ENCODE measurements around the gene SUGCT.

The SUGCT gene

DNA sequence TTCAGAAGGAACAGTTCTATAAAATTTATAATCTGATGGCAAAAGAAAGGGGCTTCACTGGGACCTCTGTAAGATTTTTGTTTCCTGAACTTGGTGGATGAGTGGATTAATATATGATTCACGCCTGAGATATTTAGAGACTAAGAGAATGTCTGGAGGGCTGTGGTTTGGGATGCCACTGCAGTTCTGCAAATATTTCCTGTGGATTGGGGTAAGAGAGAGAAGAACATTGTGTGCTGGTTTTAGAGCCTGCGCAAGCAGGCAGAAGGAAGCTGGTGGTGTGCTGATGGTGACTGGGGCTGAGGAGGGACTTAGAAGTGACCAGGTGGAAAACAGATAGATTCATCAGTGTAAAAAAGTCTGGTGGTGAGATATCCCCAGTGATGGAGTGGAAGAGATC, 87.0 kb downstream of the SUGCT start:
- TF ChIP-seq, protein P1, sequence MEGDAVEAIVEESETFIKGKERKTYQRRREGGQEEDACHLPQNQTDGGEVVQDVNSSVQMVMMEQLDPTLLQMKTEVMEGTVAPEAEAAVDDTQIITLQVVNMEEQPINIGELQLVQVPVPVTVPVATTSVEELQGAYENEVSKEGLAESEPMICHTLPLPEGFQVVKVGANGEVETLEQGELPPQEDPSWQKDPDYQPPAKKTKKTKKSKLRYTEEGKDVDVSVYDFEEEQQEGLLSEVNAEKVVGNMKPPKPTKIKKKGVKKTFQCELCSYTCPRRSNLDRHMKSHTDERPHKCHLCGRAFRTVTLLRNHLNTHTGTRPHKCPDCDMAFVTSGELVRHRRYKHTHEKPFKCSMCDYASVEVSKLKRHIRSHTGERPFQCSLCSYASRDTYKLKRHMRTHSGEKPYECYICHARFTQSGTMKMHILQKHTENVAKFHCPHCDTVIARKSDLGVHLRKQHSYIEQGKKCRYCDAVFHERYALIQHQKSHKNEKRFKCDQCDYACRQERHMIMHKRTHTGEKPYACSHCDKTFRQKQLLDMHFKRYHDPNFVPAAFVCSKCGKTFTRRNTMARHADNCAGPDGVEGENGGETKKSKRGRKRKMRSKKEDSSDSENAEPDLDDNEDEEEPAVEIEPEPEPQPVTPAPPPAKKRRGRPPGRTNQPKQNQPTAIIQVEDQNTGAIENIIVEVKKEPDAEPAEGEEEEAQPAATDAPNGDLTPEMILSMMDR (IDR thresholded peaks at IDR 0.05; ENCODE audit: unreplicated experiment in 3 of 3), result no peak
- H3K4me1 Mint-ChIP-seq, result peaks cover 7% of the 10 kb centered on the region
- H3K9me3 Mint-ChIP-seq, result no peaks in the 10 kb centered on the region
- H3K27ac Mint-ChIP-seq, result peak overlapping the region in 1 of 3 experiments; percentile 12
- H3K27me3 Mint-ChIP-seq (ENCODE audit: low read depth), result no peaks in the 10 kb centered on the region
- peaks cover 13% of the 10 kb centered on the region for H3K36me3 Mint-ChIP-seq (ENCODE audit: low read depth)
- H3K4me3 Mint-ChIP-seq, result no peak overlapping the region

DNA sequence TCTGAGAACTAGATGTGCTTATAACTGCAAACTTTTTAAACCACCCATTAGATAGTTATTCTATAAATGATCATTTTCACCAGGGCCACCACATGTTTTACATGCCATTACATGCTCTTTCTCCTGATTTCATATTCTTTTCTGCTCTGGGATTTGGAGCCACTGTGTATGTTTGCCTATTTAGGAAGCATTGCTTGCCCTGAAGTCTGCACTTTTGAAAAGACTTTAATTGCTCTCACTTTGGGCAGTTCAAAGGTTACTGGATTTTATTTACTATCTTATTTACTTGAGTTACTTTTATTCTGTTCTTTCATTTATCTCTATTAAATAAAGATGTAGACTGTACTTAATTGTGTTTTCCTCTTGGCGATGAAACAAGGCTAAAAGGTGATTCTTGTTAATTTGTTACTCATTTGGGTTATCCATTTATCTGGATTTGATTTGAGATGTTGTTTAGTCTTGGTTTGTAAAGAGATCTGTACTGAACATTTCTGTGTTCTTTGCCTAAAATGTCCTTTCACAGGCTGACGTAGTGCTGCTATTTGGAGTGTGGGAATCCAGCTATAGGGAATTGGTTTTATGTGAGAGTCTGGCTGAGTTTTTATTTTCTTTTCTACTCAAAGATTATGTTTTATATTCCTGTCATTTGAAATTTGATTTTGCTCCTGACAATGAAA, 88.8 kb downstream of the SUGCT start:
- Mint-ChIP-seq H3K27me3 (ENCODE audit: low read depth) (no peaks in the 10 kb centered on the region), H3K4me1 (peaks cover 7% of the 10 kb centered on the region), H3K27ac (peak overlapping the region; percentile 81 to 94 (median 87)), H3K4me3 (peak overlapping the region in 1 of 3 experiments; percentile 46), H3K9me3 (no peaks in the 10 kb centered on the region), H3K36me3 (ENCODE audit: low read depth) (peaks cover 7% of the 10 kb centered on the region)
- TF ChIP-seq, protein P1 (IDR thresholded peaks at IDR 0.05; ENCODE audit: unreplicated experiment in 3 of 3), result no peak

GRCh38 chr7:40230101-40230500, 95.3 kb downstream of the SUGCT start:
- no peak overlapping the region for H3K4me3 Mint-ChIP-seq
- no peaks in the 10 kb centered on the region for H3K36me3 Mint-ChIP-seq (ENCODE audit: low read depth)
- no peaks in the 10 kb centered on the region for H3K27me3 Mint-ChIP-seq (ENCODE audit: low read depth)
- H3K27ac Mint-ChIP-seq, result no peak overlapping the region
- no peaks in the 10 kb centered on the region for H3K4me1 Mint-ChIP-seq
- TF ChIP-seq, protein P1 (IDR thresholded peaks at IDR 0.05; ENCODE audit: unreplicated experiment in 3 of 3), result no peak
- H3K9me3 Mint-ChIP-seq, result no peaks in the 10 kb centered on the region

DNA sequence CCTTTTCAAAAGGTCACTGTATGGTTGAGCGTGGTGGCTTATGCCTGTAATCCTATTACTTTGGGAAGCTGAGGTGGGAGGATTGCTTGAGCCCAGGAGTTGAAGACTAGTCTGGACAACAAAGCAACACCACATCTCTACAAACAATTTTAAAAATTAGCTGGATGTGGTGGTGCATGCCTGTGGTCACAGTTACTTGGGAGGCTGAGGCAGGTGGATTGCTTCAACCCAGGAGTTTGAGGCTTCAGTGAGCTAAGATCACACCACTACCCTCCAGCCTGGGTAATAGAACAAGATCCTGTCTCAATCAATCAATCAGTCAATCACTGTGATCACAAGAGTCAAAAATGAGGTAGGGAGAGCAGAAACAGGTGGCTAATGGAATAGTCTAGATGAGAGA, 97.0 kb downstream of the SUGCT start:
- no peaks in the 10 kb centered on the region for H3K27me3 Mint-ChIP-seq (ENCODE audit: low read depth)
- peak overlapping the region in 2 of 3 experiments; percentile 32 to 46 for H3K27ac Mint-ChIP-seq
- H3K9me3 Mint-ChIP-seq, result no peaks in the 10 kb centered on the region

GRCh38 chr7:40232242-40232893, 97.6 kb downstream of the SUGCT start:
- no peak overlapping the region for H3K4me3 Mint-ChIP-seq
- no peaks in the 10 kb centered on the region for H3K4me1 Mint-ChIP-seq
- TF ChIP-seq, protein P1 (IDR thresholded peaks at IDR 0.05; ENCODE audit: unreplicated experiment in 3 of 3), result peak; percentile 63 to 68 (median 64)
- peak overlapping the region; percentile 21 to 46 (median 32) for H3K27ac Mint-ChIP-seq
- H3K27me3 Mint-ChIP-seq (ENCODE audit: low read depth), result no peaks in the 10 kb centered on the region
- H3K36me3 Mint-ChIP-seq (ENCODE audit: low read depth), result no peaks in the 10 kb centered on the region
- no peaks in the 10 kb centered on the region for H3K9me3 Mint-ChIP-seq

More for the DNA sequence above, 97.0 kb downstream of the SUGCT start:
- TF ChIP-seq, protein P1 (IDR thresholded peaks at IDR 0.05; ENCODE audit: unreplicated experiment in 3 of 3), result no peak
- no peak overlapping the region for H3K4me3 Mint-ChIP-seq
- no peaks in the 10 kb centered on the region for H3K36me3 Mint-ChIP-seq (ENCODE audit: low read depth)
- no peaks in the 10 kb centered on the region for H3K4me1 Mint-ChIP-seq
